ENCODE data around the gene RALGDS. TPM values are rescaled to one million over a fixed set of nuclear protein-coding genes. Genes with fewer than 3 reads are reported as not detected.

The RALGDS gene
- total RNA-seq, 1 experiment from 2014 or later, result 36.1 TPM

GRCh38 chr9:133107245-133107722 lies 13.8 kb downstream of the RALGDS start:
- no peaks in the 10 kb centered on the region for H3K9me3 ChIP-seq (ENCODE audit: control insufficient read depth in 1 of 2, insufficient read depth in 1 of 2, low read depth in 1 of 2, low read length in 2 of 2)
- H3K4me3 ChIP-seq (replicated peaks in 1 of 2; ENCODE audit: low read depth in 1 of 2, low read length in 2 of 2), result no peak overlapping the region
- no peaks in the 10 kb centered on the region for H3K9me2 ChIP-seq (ENCODE audit: insufficient read depth)
- H2AFZ ChIP-seq (ENCODE audit: low read depth, low read length, poor library complexity, severe bottlenecking), result no peak overlapping the region
- DNase-seq (ENCODE audit: low read depth, low spot score), result no peak
- no peak for ATAC-seq
- ChIA-PET POLR2A (no interaction called here), RAD21 (ENCODE audit: low non-redundant PET in 1 of 2, low total read pairs in 2 of 2, uncharacterized antibody in 2 of 2, unreplicated experiment in 2 of 2) (no interaction called here), CTCF (interaction anchor here (3.9 kb wide), 1 partner anchor 38 kb away, joined by 20 read pairs; no protein-coding TSS in a partner anchor)
- BruUV-seq (replicated peaks), result no TSS peak
- no peak overlapping the region for H3K4me2 ChIP-seq (ENCODE audit: low read length)
- no peaks in the 10 kb centered on the region for H3K4me1 ChIP-seq (ENCODE audit: control insufficient read depth in 1 of 2, insufficient read depth in 2 of 2, low read length in 2 of 2)
- H4K20me1 ChIP-seq (ENCODE audit: insufficient read depth), result no peaks in the 10 kb centered on the region
- H3K9ac ChIP-seq (ENCODE audit: low read length), result no peak overlapping the region
- H3K36me3 ChIP-seq (ENCODE audit: control insufficient read depth in 1 of 2, insufficient read depth in 2 of 2, low read length in 2 of 2), result peaks cover 21 to 44% of the 10 kb centered on the region in 2 experiments
- intact Hi-C loops (cut with micrococcal nuclease), result no loop called here
- no peak for TF ChIP-seq POLR2AphosphoS5 (IDR thresholded peaks at IDR 0.05; ENCODE audit: low read depth, low read length)
- TF ChIP-seq YY1 (IDR thresholded peaks at IDR 0.05; ENCODE audit: extremely low read depth, insufficient replicate concordance, low read depth, low read length), result no peak
- TF ChIP-seq EGR1 (IDR thresholded peaks at IDR 0.05; ENCODE audit: low read depth), result no peak
- no peak for TF ChIP-seq RAD21 (IDR thresholded peaks at IDR 0.05; ENCODE audit: low read depth)
- TF ChIP-seq SP1 (IDR thresholded peaks at IDR 0.05; ENCODE audit: low read depth), result no peak
- TF ChIP-seq EZH2 (IDR thresholded peaks at IDR 0.05), result no peak
- no peak for TF ChIP-seq ZFX (IDR thresholded peaks at IDR 0.05)
- no peak for TF ChIP-seq ZNF274 (IDR thresholded peaks at IDR 0.05; ENCODE audit: low read depth, low read length)
- TF ChIP-seq TCF7L2 (IDR thresholded peaks at IDR 0.05; ENCODE audit: borderline replicate concordance, extremely low read depth, insufficient read depth, insufficient read length), result no peak
- TF ChIP-seq, protein P1, sequence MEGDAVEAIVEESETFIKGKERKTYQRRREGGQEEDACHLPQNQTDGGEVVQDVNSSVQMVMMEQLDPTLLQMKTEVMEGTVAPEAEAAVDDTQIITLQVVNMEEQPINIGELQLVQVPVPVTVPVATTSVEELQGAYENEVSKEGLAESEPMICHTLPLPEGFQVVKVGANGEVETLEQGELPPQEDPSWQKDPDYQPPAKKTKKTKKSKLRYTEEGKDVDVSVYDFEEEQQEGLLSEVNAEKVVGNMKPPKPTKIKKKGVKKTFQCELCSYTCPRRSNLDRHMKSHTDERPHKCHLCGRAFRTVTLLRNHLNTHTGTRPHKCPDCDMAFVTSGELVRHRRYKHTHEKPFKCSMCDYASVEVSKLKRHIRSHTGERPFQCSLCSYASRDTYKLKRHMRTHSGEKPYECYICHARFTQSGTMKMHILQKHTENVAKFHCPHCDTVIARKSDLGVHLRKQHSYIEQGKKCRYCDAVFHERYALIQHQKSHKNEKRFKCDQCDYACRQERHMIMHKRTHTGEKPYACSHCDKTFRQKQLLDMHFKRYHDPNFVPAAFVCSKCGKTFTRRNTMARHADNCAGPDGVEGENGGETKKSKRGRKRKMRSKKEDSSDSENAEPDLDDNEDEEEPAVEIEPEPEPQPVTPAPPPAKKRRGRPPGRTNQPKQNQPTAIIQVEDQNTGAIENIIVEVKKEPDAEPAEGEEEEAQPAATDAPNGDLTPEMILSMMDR (IDR thresholded peaks at IDR 0.05 in 2 of 3, conservative IDR thresholded peaks at IDR 0.05 in 1 of 3; ENCODE audit: borderline replicate concordance in 1 of 3, insufficient read depth in 1 of 3, low read depth in 2 of 3, low read length in 2 of 3), result no peak
- TF ChIP-seq ATF3 (IDR thresholded peaks at IDR 0.05), result no peak
- TF ChIP-seq CEBPB (IDR thresholded peaks at IDR 0.05; ENCODE audit: low read depth), result no peak
- TF ChIP-seq ELF1 (IDR thresholded peaks at IDR 0.05; ENCODE audit: borderline replicate concordance, low read depth), result no peak
- no peak for TF ChIP-seq JUND (IDR thresholded peaks at IDR 0.05)
- no peaks in the 10 kb centered on the region; the same call in 1 of the 2 replicates for H3K79me2 ChIP-seq (ENCODE audit: insufficient read depth, low read length)
- no peaks in the 10 kb centered on the region for H3K27me3 ChIP-seq (ENCODE audit: insufficient read depth, low read length)
- H3K27ac ChIP-seq (ENCODE audit: low read depth, low read length), result no peak overlapping the region
